HepG2 (cell line): ENCODE data around the gene C2. TPM values are rescaled to one million over a fixed set of nuclear protein-coding genes. Genes with fewer than 3 reads are reported as not detected.
A peak's percentile ranks its signal among the peaks of the same experiment; 100 is the strongest.

Source experiments
- ESRRA ChIP-seq: sonication (generic); formaldehyde crosslinking; IDR thresholded peaks from 2 replicates; pipeline ENCODE4 v1.5.1; 2020; ENCODE audit warnings: mild to moderate bottlenecking, low read depth, missing genetic modification reagents
- GTF3A ChIP-seq: sonication (generic); formaldehyde crosslinking; conservative IDR thresholded peaks from 2 replicates; pipeline ENCODE4 v1.4.0; 2020; ENCODE audit warnings: mild to moderate bottlenecking, missing genetic modification reagents
- SOX6 ChIP-seq, 2 experiments: fragments of 450-650 bp in 1 of 2; sonication (generic) in 1 of 2; formaldehyde crosslinking in 1 of 2; IDR thresholded peaks; 2 replicates each; pipeline versions ENCODE4 v1.4.0 to v1.6.1; 2017 to 2020; ENCODE audit warnings: antibody characterized with exemption in 1 of 2, mild to moderate bottlenecking in 1 of 2, missing genetic modification reagents in 1 of 2
- TEAD3 ChIP-seq: optimal IDR thresholded peaks from 2 replicates; pipeline ENCODE3; 2016; ENCODE audit warnings: borderline replicate concordance
- ZNF749 ChIP-seq: sonication (generic); formaldehyde crosslinking; IDR thresholded peaks from 2 replicates; pipeline ENCODE4 v1.8.0; 2022; ENCODE audit warnings: mild to moderate bottlenecking, missing genetic modification reagents, moderate library complexity, borderline replicate concordance
- ZNF773 ChIP-seq: sonication (generic); formaldehyde crosslinking; IDR thresholded peaks from 2 replicates; pipeline ENCODE4 v1.4.0; 2020; ENCODE audit warnings: missing genetic modification reagents, borderline replicate concordance
- polyA plus RNA-seq, 8 experiments: library from polyadenylated mRNA; depleted of rRNA in 3 of 8; stranded (reverse) in 7 of 8; unstranded in 1 of 8; fragments of >200 nt; fragmentation: Illumina TruSeq in 4 of 8; extraction: Trizol in 4 of 8; gene quantifications; 2 replicates each; pipeline versions ENCODE4 v1.2.1 to v1.2.3, GENCODE V29; 2011 to 2016; ENCODE audit warnings: low read depth in 4 of 8, missing spikeins in 1 of 8, mixed read lengths in 1 of 8; ENCODE audit not compliant: insufficient read depth in 1 of 8
- total RNA-seq, 5 experiments: library from RNA; depleted of rRNA; stranded (reverse); fragments of >200 nt; fragmentation: Illumina TruSeq; extraction: Trizol; gene quantifications; 2 replicates each; pipeline ENCODE4 v1.2.3, GENCODE V29; 2016; ENCODE audit warnings: low read depth in 1 of 5
- TF ChIP-seq, protein P1 (sequence below): sonication (generic); formaldehyde crosslinking; IDR thresholded peaks from 2 replicates; pipeline ENCODE4 v1.4.0; 2020; ENCODE audit warnings: low read depth, missing genetic modification reagents
- TF ChIP-seq, protein P2 (sequence below): sonication (generic); formaldehyde crosslinking; IDR thresholded peaks from 2 replicates; pipeline ENCODE4 v1.9.0; 2021; ENCODE audit warnings: missing genetic modification reagents, mild to moderate bottlenecking, borderline replicate concordance
- TF ChIP-seq, protein P3 (sequence below): IDR thresholded peaks from 2 replicates; pipeline ENCODE4 v1.6.1; 2016; ENCODE audit warnings: mild to moderate bottlenecking
- TF ChIP-seq, protein P4 (sequence below): sonication (generic); formaldehyde crosslinking; IDR thresholded peaks from 2 replicates; pipeline ENCODE4 v1.4.0; 2020; ENCODE audit warnings: missing genetic modification reagents
- TF ChIP-seq, protein P5 (sequence below): sonication (generic); formaldehyde crosslinking; IDR thresholded peaks from 2 replicates; pipeline ENCODE4; 2020; ENCODE audit warnings: missing genetic modification reagents, mild to moderate bottlenecking, borderline replicate concordance

Gene C2
- total and polyA plus RNA-seq, 2 of the 13 experiments (the other 11 are each of a cell fraction or from before 2014, with no cell fraction given), result 165 to 307 TPM

DNA sequence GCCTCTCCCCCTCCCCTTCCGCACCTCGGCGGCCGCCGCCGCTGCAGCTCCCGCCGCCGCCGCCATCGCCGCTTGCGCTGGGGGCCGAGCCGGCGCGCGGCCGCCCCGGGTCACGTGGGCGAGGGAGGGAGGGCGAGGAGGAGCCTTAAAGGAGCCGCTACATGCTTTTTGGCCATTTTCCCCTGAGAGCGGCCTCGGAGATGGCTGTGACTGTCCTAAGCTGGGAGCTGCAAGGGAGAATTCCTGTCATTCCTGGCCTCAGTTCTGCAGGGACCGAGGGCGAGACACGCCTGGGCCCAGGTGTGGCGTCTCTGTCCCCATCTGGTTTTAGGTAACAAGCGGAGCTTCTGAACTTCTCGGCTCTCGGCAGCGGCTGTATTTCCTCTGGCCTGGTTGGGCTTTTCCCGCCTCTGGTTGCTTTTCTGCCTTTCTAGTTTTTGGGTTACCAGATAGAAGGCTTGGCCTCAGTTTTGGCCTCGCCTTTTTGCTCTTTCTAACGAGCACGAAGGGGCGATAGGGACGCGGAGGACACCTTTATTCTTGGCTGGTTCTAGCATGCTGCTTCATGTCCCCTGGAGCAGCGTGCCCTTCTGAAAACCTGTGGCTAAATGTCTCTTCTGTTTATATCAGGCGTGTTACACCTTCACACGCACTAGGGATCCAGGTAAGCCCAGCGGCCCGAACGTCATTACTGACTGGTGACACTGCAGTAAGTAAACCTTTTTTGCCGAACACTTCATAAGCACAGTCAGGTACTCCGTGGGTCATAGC is 29.7 kb upstream of the C2 start, which contains the start of gene EHMT2 (continued):
- TF ChIP-seq, protein P1, sequence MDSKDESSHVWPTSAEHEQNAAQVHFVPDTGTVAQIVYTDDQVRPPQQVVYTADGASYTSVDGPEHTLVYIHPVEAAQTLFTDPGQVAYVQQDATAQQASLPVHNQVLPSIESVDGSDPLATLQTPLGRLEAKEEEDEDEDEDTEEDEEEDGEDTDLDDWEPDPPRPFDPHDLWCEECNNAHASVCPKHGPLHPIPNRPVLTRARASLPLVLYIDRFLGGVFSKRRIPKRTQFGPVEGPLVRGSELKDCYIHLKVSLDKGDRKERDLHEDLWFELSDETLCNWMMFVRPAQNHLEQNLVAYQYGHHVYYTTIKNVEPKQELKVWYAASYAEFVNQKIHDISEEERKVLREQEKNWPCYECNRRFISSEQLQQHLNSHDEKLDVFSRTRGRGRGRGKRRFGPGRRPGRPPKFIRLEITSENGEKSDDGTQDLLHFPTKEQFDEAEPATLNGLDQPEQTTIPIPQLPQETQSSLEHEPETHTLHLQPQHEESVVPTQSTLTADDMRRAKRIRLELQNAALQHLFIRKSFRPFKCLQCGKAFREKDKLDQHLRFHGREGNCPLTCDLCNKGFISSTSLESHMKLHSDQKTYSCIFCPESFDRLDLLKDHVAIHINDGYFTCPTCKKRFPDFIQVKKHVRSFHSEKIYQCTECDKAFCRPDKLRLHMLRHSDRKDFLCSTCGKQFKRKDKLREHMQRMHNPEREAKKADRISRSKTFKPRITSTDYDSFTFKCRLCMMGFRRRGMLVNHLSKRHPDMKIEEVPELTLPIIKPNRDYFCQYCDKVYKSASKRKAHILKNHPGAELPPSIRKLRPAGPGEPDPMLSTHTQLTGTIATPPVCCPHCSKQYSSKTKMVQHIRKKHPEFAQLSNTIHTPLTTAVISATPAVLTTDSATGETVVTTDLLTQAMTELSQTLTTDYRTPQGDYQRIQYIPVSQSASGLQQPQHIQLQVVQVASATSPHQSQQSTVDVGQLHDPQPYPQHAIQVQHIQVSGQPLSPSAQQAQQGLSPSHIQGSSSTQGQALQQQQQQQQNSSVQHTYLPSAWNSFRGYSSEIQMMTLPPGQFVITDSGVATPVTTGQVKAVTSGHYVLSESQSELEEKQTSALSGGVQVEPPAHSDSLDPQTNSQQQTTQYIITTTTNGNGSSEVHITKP (CRISPR knock-in tag), result peak; percentile 45; the same call in 1 of the 2 replicates
- TF ChIP-seq ZNF749 (CRISPR knock-in tag) (no peak), SOX6 (IDR thresholded peaks at IDR 0.05) (no peak), SOX6 (CRISPR knock-in tag; IDR thresholded peaks at IDR 0.05) (no peak), GTF3A (CRISPR knock-in tag) (no peak), ESRRA (CRISPR knock-in tag) (no peak), ZNF773 (CRISPR knock-in tag) (no peak), TEAD3 (peak; percentile 42)
- TF ChIP-seq, protein P2, sequence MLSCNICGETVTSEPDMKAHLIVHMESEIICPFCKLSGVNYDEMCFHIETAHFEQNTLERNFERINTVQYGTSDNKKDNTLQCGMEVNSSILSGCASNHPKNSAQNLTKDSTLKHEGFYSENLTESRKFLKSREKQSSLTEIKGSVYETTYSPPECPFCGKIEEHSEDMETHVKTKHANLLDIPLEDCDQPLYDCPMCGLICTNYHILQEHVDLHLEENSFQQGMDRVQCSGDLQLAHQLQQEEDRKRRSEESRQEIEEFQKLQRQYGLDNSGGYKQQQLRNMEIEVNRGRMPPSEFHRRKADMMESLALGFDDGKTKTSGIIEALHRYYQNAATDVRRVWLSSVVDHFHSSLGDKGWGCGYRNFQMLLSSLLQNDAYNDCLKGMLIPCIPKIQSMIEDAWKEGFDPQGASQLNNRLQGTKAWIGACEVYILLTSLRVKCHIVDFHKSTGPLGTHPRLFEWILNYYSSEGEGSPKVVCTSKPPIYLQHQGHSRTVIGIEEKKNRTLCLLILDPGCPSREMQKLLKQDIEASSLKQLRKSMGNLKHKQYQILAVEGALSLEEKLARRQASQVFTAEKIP (CRISPR knock-in tag), result no peak
- TF ChIP-seq, protein P3, sequence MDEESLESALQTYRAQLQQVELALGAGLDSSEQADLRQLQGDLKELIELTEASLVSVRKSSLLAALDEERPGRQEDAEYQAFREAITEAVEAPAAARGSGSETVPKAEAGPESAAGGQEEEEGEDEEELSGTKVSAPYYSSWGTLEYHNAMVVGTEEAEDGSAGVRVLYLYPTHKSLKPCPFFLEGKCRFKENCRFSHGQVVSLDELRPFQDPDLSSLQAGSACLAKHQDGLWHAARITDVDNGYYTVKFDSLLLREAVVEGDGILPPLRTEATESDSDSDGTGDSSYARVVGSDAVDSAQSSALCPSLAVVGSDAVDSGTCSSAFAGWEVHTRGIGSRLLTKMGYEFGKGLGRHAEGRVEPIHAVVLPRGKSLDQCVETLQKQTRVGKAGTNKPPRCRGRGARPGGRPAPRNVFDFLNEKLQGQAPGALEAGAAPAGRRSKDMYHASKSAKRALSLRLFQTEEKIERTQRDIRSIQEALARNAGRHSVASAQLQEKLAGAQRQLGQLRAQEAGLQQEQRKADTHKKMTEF (CRISPR knock-in tag), result 0 out of 2 replicates have a peak, but pooled peaks have one; percentile 18
- TF ChIP-seq, protein P4, sequence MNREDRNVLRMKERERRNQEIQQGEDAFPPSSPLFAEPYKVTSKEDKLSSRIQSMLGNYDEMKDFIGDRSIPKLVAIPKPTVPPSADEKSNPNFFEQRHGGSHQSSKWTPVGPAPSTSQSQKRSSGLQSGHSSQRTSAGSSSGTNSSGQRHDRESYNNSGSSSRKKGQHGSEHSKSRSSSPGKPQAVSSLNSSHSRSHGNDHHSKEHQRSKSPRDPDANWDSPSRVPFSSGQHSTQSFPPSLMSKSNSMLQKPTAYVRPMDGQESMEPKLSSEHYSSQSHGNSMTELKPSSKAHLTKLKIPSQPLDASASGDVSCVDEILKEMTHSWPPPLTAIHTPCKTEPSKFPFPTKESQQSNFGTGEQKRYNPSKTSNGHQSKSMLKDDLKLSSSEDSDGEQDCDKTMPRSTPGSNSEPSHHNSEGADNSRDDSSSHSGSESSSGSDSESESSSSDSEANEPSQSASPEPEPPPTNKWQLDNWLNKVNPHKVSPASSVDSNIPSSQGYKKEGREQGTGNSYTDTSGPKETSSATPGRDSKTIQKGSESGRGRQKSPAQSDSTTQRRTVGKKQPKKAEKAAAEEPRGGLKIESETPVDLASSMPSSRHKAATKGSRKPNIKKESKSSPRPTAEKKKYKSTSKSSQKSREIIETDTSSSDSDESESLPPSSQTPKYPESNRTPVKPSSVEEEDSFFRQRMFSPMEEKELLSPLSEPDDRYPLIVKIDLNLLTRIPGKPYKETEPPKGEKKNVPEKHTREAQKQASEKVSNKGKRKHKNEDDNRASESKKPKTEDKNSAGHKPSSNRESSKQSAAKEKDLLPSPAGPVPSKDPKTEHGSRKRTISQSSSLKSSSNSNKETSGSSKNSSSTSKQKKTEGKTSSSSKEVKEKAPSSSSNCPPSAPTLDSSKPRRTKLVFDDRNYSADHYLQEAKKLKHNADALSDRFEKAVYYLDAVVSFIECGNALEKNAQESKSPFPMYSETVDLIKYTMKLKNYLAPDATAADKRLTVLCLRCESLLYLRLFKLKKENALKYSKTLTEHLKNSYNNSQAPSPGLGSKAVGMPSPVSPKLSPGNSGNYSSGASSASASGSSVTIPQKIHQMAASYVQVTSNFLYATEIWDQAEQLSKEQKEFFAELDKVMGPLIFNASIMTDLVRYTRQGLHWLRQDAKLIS (CRISPR knock-in tag), result no peak
- TF ChIP-seq, protein P5, sequence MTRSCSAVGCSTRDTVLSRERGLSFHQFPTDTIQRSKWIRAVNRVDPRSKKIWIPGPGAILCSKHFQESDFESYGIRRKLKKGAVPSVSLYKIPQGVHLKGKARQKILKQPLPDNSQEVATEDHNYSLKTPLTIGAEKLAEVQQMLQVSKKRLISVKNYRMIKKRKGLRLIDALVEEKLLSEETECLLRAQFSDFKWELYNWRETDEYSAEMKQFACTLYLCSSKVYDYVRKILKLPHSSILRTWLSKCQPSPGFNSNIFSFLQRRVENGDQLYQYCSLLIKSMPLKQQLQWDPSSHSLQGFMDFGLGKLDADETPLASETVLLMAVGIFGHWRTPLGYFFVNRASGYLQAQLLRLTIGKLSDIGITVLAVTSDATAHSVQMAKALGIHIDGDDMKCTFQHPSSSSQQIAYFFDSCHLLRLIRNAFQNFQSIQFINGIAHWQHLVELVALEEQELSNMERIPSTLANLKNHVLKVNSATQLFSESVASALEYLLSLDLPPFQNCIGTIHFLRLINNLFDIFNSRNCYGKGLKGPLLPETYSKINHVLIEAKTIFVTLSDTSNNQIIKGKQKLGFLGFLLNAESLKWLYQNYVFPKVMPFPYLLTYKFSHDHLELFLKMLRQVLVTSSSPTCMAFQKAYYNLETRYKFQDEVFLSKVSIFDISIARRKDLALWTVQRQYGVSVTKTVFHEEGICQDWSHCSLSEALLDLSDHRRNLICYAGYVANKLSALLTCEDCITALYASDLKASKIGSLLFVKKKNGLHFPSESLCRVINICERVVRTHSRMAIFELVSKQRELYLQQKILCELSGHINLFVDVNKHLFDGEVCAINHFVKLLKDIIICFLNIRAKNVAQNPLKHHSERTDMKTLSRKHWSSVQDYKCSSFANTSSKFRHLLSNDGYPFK (CRISPR knock-in tag), result no peak; the same call in 1 of the 2 replicates
